Activated T-helper 2 cell treated with anti-CD3 and anti-CD28 coated beads, Interferon-gamma antibody, Interleukin-2, Interleukin-4, amounts not matched to agents 10 μg/mL and 5 μg/mL and 100 μg/mL, durations not matched to agents 14 hours and 24 hours and 36 hours (primary cell): Measurements from ENCODE around the gene ZNF800. TPM values are rescaled to one million over a fixed set of nuclear protein-coding genes. Genes with fewer than 3 reads are reported as not detected.

Source experiments
- DNase-seq: peaks from one replicate; pipeline ENCODE4 v3.0.0; 2021; ENCODE audit warnings: low spot score
- H3K27ac Mint-ChIP-seq: one replicate; pipeline ENCODE4 v1.8.0; 2021; ENCODE audit warnings: mixed read lengths
- H3K27me3 Mint-ChIP-seq: one replicate; pipeline ENCODE4 v1.8.0; 2021; ENCODE audit warnings: low read depth, mixed read lengths
- H3K36me3 Mint-ChIP-seq: one replicate; pipeline ENCODE4 v1.8.0; 2021; ENCODE audit warnings: low read depth, mixed read lengths
- H3K4me1 Mint-ChIP-seq: one replicate; pipeline ENCODE4 v1.8.0; 2021; ENCODE audit warnings: low read depth, mixed read lengths
- H3K4me3 Mint-ChIP-seq: one replicate; pipeline ENCODE4 v1.8.0; 2021; ENCODE audit warnings: low read depth, mild to moderate bottlenecking, moderate library complexity, mixed read lengths
- H3K9me3 Mint-ChIP-seq: one replicate; pipeline ENCODE4 v1.8.0; 2021; ENCODE audit warnings: mixed read lengths
- intact Hi-C: fragments of 100-400 bp; cut with micrococcal nuclease; formaldehyde crosslinking; loops from one replicate; pipeline ENCODE4 v1.15.1; 2023
- total RNA-seq: library from RNA; stranded (reverse); gene quantifications from 2 replicates; pipeline ENCODE4 v1.2.3, GENCODE V29; 2022

Gene ZNF800
- total RNA-seq, 1 donor from 2014 or later = 40.2 TPM

GRCh38 chr7:127361736-127362135 lies 30.8 kb downstream of the ZNF800 start:
- Mint-ChIP-seq H3K27me3 (no peaks in the 10 kb centered on the region), H3K36me3 (peaks cover 28% of the 10 kb centered on the region), H3K4me3 (no peak overlapping the region), H3K4me1 (peaks cover 15% of the 10 kb centered on the region), H3K27ac (no peak overlapping the region), H3K9me3 (no peaks in the 10 kb centered on the region)
- intact Hi-C loops = no loop called here
- DNase-seq = no peak

DNA sequence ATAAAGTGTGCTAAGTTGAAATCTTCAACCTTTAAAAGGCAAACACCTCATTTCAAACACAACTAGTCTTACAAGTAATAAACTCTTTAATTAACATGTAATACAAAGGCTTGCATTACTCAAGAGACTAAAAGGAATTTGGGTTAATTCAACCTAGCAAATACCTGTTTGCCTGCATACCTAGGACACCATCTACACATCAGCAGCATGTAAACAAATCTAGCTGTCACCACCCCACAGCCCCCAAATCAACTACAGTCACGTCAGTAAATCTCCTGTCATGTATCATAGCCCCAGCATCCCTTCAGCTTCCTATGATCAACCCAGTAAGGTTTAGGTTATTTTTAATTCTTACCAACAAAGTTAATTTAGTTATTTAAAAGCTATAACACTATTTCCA lies 33.5 kb downstream of the ZNF800 start:
- H3K4me3 Mint-ChIP-seq = no peak overlapping the region
- peaks cover 15% of the 10 kb centered on the region for H3K4me1 Mint-ChIP-seq
- H3K9me3 Mint-ChIP-seq = no peaks in the 10 kb centered on the region
- H3K36me3 Mint-ChIP-seq = peaks cover 34% of the 10 kb centered on the region
- DNase-seq = no peak
- H3K27ac Mint-ChIP-seq = no peak overlapping the region
- H3K27me3 Mint-ChIP-seq = no peaks in the 10 kb centered on the region
- intact Hi-C loops = no loop called here

DNA sequence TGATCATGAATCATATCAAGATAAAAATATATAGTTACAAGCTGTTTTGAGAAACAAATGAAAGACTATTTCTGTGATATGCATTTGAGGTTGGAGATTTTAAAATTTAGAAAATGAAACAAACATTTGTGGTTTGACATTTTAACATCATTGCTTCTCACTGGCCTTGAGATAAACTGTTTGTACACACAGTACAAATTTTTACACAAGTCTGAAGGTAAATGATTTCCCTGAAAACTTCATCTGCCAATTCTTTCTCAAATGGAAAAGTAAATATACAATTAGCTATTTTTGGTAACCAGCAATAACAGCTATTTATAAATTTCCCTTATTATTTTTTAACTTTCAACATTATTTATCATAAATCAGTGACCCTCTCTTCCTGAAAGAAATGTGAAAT lies 38.6 kb downstream of the ZNF800 start:
- Mint-ChIP-seq H3K9me3 (no peaks in the 10 kb centered on the region), H3K4me3 (no peak overlapping the region), H3K27me3 (no peaks in the 10 kb centered on the region), H3K27ac (no peak overlapping the region), H3K36me3 (peaks cover 44% of the 10 kb centered on the region), H3K4me1 (peaks cover 23% of the 10 kb centered on the region)
- intact Hi-C loops = loop anchor here (2.0 kb wide), 2 partner anchors 21 to 39 kb away; partner anchors contain the start of gene ZNF800
- DNase-seq = no peak

- no peak for DNase-seq
- H3K36me3 Mint-ChIP-seq = peaks cover 35% of the 10 kb centered on the region
- H3K4me1 Mint-ChIP-seq = peaks cover 25% of the 10 kb centered on the region
- H3K9me3 Mint-ChIP-seq = no peaks in the 10 kb centered on the region
- intact Hi-C loops = no loop called here
- peaks cover 15% of the 10 kb centered on the region for H3K27me3 Mint-ChIP-seq
- no peak overlapping the region for H3K27ac Mint-ChIP-seq
- no peak overlapping the region for H3K4me3 Mint-ChIP-seq
These were observed 41.9 kb downstream of the ZNF800 start for GRCh38 chr7:127350586-127350985.

DNA sequence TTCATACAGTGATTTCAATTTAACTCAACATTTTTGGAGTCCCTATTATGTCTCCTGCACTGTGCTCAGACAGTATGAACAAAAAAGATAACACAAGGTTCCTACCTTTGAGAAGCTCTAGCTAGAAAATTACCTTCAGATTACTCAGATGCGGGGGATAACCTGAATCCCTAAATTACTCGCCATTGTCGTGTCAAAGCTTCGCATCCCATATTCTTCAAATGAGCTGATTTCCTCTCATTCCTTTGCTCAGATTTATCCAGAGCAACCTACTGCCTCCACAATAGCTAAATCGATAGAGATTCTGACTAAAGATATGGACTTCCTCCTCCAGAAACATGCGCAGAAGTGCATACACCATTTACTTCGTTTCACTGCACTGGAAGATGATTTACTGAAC lies 42.6 kb downstream of the ZNF800 start:
- H3K9me3 Mint-ChIP-seq = no peaks in the 10 kb centered on the region
- H3K27ac Mint-ChIP-seq = no peak overlapping the region
- intact Hi-C loops = loop anchor here (5.0 kb wide), 1 partner anchor 62 kb away; no protein-coding TSS in a partner anchor
- H3K4me1 Mint-ChIP-seq = peaks cover 19% of the 10 kb centered on the region
- no peak for DNase-seq
- peaks cover 29% of the 10 kb centered on the region for H3K36me3 Mint-ChIP-seq
- H3K4me3 Mint-ChIP-seq = no peak overlapping the region
- H3K27me3 Mint-ChIP-seq = peaks cover 22% of the 10 kb centered on the region

GRCh38 chr7:127348247-127348631 lies 44.3 kb downstream of the ZNF800 start:
- DNase-seq = no peak
- no peaks in the 10 kb centered on the region for H3K9me3 Mint-ChIP-seq
- peaks cover 23% of the 10 kb centered on the region for H3K27me3 Mint-ChIP-seq
- peak overlapping the region; percentile 22 for H3K4me3 Mint-ChIP-seq
- intact Hi-C loops = loop anchor here (5.0 kb wide), 1 partner anchor 64 kb away; no protein-coding TSS in a partner anchor
- no peak overlapping the region for H3K27ac Mint-ChIP-seq
- peaks cover 13% of the 10 kb centered on the region for H3K4me1 Mint-ChIP-seq
- H3K36me3 Mint-ChIP-seq = peaks cover 29% of the 10 kb centered on the region

DNA sequence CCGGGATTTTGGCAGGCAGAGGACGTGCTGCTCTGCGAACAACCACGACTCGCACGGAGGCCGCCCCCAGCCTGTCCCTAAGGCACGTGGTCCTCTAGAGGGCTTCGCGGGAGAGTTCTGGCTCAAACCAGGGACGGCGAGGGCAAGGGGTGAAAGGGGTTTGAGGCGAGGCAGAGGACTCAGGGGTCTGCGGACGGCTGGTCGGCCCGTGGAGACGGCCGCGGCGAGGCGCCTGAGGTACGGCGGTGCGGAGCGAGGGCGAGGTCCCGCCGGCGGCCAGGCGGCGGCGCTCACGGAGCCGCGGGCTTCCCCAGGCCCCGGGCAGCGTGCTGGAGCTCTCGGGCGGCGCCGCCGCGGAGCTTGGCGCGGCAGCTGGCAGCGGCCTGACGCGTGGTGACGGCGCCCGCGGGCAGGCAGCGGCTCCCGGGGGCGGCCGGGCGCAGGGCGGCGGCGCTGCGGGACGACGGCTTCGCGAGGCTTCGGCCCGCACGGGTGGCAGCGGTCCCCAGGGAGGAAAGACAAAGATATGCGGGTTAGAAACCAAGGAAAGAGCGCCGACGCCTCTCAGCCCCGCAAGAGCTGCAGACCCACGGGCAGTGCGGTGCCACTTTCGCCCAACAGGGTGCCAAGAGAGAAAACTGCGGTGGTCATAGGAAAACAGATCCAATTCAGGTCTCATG lies 44.8 kb downstream of the ZNF800 start:
- Mint-ChIP-seq H3K27me3 (peaks cover 23% of the 10 kb centered on the region), H3K9me3 (no peaks in the 10 kb centered on the region), H3K4me1 (peaks cover 11% of the 10 kb centered on the region), H3K27ac (no peak overlapping the region), H3K36me3 (peaks cover 28% of the 10 kb centered on the region), H3K4me3 (peak overlapping the region; percentile 22)
- peak; percentile 58 for DNase-seq
- intact Hi-C loops = loop anchor here (1.0 to 5.0 kb wide), 3 partner anchors 65 to 100 kb away; partner anchors contain the start of gene GRM8

DNA sequence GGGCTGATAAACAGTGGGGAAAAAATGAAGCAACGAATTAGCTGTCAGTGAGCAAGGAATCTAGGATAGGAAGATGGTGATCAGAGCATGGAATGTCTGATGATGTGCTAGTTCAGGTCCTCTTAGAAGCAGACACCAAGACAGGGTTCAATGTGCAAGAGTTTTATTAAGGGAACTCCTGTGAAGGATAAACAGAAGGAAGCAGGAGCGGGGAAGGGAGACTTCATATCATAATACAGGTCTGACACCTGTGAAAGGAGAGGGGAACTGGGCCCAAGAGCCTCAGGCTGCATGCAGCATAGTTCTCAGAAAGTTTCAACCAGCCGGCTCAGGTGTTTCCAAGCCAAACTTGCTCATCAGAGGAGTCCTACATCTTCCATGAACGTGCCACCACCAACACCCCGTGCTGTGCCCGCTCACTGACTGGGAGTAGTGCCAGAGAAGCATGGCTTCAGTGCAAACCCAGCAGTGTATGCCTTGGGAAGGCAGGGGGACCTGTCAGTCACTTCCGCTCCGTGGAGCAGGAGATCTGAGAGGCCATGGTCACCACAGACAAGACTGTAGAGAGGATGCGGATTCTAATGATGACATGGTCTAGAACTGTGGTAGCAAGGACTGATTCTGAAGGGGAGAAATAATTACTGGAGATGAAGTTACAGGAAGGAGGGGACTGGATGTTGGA lies 45.8 kb downstream of the ZNF800 start:
- DNase-seq = no peak
- Mint-ChIP-seq H3K4me3 (peak overlapping the region; percentile 62), H3K27ac (no peak overlapping the region), H3K4me1 (peaks cover 10% of the 10 kb centered on the region), H3K36me3 (peaks cover 21% of the 10 kb centered on the region), H3K9me3 (peaks cover 4% of the 10 kb centered on the region), H3K27me3 (peaks cover 23% of the 10 kb centered on the region)
- intact Hi-C loops = loop anchor here (1.0 to 5.0 kb wide), 3 partner anchors 66 to 101 kb away; partner anchors contain the start of gene GRM8

DNA sequence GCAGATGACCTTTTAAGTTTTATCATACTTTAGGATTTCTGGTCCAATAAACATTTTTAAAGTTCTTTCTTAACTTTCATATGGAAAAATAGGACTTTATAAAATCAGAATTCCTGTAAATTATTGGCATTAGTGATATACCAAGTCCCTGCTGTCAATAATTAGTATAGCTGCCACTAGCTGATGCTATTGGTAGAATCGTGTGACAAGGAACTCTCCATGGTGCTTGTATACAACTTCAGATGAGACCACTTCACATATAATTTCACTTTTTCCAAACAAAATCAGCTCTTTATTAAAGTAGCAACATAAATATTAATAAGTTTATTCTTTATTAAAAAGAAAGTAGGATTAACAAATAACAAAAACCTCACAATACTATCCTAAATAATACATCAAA lies 49.9 kb downstream of the ZNF800 start:
- Mint-ChIP-seq H3K36me3 (peaks cover 9% of the 10 kb centered on the region), H3K9me3 (peaks cover 4% of the 10 kb centered on the region), H3K27ac (no peak overlapping the region), H3K4me1 (peaks cover 8% of the 10 kb centered on the region), H3K27me3 (peaks cover 32% of the 10 kb centered on the region), H3K4me3 (no peak overlapping the region)
- intact Hi-C loops = no loop called here
- DNase-seq = no peak

DNA sequence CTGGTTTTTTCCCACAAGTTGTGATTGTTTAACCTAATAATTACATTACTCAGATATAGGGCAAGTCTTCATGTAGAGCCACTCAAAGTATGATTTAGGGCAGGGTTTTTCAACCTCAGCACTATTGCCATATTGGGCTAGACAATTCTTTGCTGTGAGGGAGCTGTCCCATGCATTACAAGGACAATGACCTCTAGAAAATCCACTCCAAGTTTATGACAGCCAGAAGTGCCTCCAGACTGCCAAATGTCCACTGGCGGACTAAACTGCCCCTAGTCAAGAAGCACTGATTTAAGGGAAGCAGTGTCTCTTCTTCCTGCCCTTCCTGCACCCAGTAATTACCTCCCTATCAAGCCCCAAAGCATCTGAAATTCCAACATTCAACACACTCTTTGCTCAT lies 54.4 kb downstream of the ZNF800 start:
- DNase-seq = no peak
- Mint-ChIP-seq H3K4me3 (no peak overlapping the region), H3K36me3 (no peaks in the 10 kb centered on the region), H3K9me3 (peaks cover 4% of the 10 kb centered on the region), H3K4me1 (no peaks in the 10 kb centered on the region), H3K27ac (no peak overlapping the region), H3K27me3 (peaks cover 31% of the 10 kb centered on the region)
- intact Hi-C loops = no loop called here

DNA sequence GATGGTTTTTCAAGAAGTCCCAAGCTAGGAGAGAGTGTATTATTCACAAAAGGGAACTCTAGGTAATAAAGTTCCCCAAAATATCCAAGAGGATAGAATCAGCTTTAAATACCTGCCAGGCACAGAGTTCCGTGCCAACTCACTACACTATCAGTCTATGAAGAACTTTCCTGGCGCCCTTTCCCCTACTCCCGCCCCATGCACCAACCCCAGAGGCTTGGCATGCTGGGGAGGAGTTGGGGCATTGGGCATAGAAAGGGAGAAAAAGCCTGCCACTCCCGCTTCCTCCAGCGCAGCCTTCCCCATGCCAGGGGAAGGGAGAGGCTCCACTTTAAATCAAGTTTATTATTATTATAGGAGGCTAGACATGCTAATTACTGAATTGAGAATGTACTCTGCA lies 54.9 kb downstream of the ZNF800 start:
- Mint-ChIP-seq H3K9me3 (peaks cover 4% of the 10 kb centered on the region), H3K4me3 (no peak overlapping the region), H3K27ac (no peak overlapping the region), H3K36me3 (no peaks in the 10 kb centered on the region), H3K27me3 (peaks cover 31% of the 10 kb centered on the region), H3K4me1 (no peaks in the 10 kb centered on the region)
- intact Hi-C loops = no loop called here
- DNase-seq = no peak

DNA sequence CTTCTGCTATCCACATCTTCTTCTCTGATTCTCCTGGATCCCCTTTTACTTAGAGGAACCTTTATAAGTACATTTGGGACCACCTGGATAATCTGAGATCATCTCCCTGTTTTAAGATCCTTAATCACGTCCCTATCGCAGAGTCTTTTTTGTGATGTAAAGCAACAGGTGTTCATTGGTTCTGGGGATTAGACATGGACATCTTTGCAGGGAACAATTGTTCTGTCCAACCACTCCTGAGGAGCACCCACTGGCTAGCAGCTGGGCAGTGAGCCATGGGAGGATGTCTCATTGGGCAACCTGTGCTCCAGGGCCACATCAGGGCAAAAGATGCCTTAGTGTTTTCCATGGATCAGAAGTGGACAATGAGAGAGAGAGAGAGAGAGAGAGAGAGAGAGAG lies 56.0 kb downstream of the ZNF800 start:
- H3K27ac Mint-ChIP-seq = no peak overlapping the region
- H3K36me3 Mint-ChIP-seq = no peaks in the 10 kb centered on the region
- no peak for DNase-seq
- H3K4me3 Mint-ChIP-seq = no peak overlapping the region
- no peaks in the 10 kb centered on the region for H3K9me3 Mint-ChIP-seq
- no peaks in the 10 kb centered on the region for H3K4me1 Mint-ChIP-seq
- peaks cover 39% of the 10 kb centered on the region for H3K27me3 Mint-ChIP-seq
- intact Hi-C loops = no loop called here

GRCh38 chr7:127332880-127333279 lies 59.6 kb downstream of the ZNF800 start:
- no peaks in the 10 kb centered on the region for H3K9me3 Mint-ChIP-seq
- no peak overlapping the region for H3K4me3 Mint-ChIP-seq
- intact Hi-C loops = no loop called here
- H3K36me3 Mint-ChIP-seq = no peaks in the 10 kb centered on the region
- peaks cover 45% of the 10 kb centered on the region for H3K27me3 Mint-ChIP-seq
- no peaks in the 10 kb centered on the region for H3K4me1 Mint-ChIP-seq
- DNase-seq = no peak
- H3K27ac Mint-ChIP-seq = no peak overlapping the region
